Measurements from ENCODE around the gene GMDS.

Gene GMDS

DNA sequence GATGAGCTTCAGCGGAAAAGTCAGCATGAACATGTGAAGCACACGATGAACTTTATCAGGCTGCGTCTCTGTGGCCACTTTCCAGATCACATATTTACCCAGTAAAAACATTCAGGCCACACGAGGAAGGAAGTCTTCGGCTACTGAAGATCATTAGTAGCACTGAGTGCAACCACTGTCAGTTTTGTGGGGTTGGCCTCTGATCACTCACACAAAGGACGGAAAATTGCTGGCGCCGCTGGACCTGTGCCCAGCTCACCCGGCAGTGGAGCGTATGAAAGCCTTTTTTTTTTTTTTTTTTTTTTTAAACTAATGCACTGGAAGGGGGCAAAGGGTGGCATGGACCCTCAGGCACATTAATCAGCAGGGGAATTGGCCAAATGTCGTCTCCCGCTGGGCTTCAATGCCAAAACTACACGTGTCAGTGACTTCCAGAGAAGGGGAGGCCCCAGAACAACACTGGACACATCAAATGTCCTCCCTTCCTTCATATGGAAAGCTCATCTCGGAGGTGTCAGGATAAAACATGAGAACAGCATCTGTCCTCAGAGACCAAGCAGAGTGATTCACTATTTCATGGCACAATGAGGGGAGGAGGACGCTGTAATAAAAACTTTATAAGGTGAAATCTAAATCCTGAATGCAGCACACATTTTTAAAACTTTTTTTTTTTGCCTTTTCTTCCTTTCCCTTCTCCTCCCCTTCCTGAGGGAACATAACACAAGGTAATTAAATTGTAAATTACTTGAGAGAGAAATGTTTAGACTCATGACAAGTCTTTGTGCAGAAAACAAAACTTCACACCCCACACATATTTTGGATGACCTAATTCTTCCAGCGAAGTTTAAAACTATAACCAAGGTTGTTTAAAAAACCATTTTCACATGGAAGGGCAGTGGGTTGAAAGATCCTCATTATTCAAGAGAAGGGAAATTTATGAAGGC is 412.3 kb downstream of the GMDS start:
- DNase-seq (ENCODE audit: low read depth), result no peak

GRCh38 chr6:1832358-1832757 is 413.0 kb downstream of the GMDS start:
- no peak for DNase-seq (ENCODE audit: low read depth)

GRCh38 chr6:1827984-1828793 is 417.2 kb downstream of the GMDS start:
- no peak for DNase-seq (ENCODE audit: low read depth)

DNA sequence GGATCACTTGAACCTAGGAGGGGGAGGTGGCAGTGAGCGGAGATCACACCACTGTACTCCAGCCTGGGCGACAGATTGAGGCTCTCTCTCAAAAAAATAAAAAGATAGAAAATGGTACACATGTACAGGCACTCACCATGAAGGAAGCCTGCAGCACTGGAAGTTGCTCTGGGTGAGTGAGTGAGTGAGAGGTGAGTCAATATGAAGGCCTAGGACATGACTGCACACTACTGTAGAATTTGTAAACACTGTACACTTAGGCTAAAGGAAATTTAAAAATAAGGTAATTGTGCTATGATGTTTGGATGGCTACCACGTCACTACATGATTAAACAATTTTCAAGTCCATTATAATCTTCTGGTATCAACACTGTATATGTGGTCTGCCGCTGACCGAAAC is 419.5 kb downstream of the GMDS start:
- no peak for DNase-seq (ENCODE audit: low read depth)

GRCh38 chr6:1825277-1825676 is 420.1 kb downstream of the GMDS start:
- no peak for DNase-seq (ENCODE audit: low read depth)

GRCh38 chr6:1821513-1822183 is 423.8 kb downstream of the GMDS start:
- no peak for DNase-seq (ENCODE audit: low read depth)

- DNase-seq (ENCODE audit: low read depth), result no peak
These were observed 424.3 kb downstream of the GMDS start for GRCh38 chr6:1821164-1821512.

DNA sequence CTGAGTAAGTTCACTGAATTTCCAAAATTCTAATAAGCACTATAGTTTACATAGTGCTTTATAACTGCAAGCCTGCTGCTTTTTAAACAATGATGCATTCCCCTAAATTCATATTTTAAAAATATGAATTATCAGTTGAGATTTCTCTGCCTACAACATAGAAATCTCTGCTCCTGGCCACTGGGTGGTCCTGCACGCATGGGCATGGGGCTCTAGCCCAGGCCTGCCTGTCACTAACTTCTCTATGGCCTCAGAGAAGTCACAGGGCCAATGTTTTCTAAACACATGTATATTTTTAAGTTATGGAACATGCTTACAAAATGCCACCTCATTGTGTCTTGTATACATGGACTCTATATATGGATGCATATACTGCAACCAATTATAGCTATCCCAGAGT is 424.7 kb downstream of the GMDS start:
- DNase-seq (ENCODE audit: low read depth), result no peak

- DNase-seq (ENCODE audit: low read depth), result no peak
These were observed 425.2 kb downstream of the GMDS start for GRCh38 chr6:1820165-1820564.

- DNase-seq (ENCODE audit: low read depth), result no peak
These were observed 426.4 kb downstream of the GMDS start for GRCh38 chr6:1819007-1819406.

DNA sequence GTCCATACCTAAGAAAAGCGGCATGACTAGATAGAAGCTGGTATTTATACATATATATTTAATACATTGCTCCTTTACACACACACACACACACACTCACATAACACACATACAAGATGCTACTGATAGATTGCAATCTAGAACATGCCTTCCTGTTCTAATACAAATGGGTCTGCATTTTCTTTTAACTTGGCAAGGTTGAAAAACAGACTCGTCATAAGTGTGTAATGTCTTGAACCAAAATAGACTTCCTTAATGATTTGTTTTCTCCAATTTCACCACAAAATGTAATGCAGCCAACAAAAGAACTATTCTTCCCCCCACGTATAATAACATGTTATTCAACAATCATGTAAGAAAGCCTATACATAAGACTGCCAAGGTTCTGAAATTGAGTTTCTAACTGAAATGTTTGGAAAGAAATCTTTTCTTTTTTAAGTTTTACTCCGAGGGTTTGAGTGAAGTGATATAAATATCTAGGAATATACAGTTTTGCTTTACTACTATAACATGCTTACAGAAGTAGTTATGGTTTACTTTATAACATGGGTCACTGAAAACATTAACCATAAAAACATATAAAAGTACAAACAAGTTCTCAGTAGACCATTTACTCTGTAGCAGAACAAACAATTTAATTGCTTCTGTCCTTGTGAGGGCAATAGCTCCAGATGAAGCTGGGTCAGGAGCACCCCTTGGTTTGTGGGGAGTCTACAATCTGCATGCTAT is 428.2 kb downstream of the GMDS start:
- no peak for DNase-seq (ENCODE audit: low read depth)

GRCh38 chr6:1815827-1816452 is 429.5 kb downstream of the GMDS start:
- DNase-seq (ENCODE audit: low read depth), result no peak

GRCh38 chr6:1814279-1814678 is 431.1 kb downstream of the GMDS start:
- DNase-seq (ENCODE audit: low read depth), result no peak

GRCh38 chr6:1812487-1812886 is 432.9 kb downstream of the GMDS start:
- DNase-seq (ENCODE audit: low read depth), result no peak

- no peak for DNase-seq (ENCODE audit: low read depth)
These were observed 433.4 kb downstream of the GMDS start for GRCh38 chr6:1812034-1812433.

- DNase-seq (ENCODE audit: low read depth), result no peak
These were observed 434.5 kb downstream of the GMDS start for GRCh38 chr6:1810880-1811279.

DNA sequence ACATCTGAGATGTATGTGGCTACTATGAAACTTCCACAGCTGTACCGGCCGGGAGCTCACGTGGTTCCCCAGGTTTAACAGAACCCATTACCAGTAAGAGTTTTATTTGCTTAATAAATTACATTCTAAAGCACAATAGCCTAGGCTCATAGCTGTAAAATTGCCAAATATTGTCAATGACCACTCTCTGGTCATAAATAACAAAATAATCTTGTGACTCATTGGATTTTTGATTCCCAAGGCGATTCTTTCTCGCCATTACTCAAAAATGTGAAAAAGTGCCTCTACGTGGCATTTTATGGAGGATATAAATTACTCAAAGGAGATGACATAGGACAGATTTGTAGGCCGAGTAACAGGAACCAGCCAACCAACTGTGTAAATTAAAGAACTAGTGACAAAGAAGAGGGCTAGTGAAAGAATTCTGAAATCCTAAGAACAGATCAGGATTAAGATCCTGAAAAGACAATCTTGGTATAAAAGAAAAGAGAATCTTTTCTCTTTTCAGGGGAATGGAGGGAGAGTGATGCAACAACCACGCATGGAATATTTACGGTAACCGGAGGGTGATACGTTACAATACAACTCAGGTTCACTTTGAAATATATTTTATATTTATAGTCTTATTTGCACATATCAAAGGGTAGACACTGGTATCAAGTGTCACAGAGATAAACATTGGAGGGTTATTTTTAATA is 436.0 kb downstream of the GMDS start:
- DNase-seq (ENCODE audit: low read depth), result no peak

DNA sequence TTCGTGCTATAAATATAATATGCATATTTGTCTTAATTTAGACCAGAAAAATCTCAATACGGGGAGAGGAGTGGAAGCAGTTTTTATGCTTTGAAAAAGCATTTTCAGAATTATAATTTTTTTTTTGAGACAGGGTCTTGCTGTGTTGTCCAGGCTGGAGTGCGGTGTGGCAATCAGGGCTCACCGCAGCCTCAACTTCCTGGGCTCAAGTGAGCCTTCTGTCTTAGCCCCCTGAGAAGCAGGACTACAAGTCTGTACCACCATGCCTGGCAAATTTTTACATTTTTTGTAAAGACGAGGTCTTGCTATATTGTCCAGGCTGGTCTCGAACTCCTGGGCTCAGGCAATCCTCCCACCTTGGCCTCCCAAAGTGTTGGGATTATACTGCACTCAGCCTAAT is 438.5 kb downstream of the GMDS start:
- no peak for DNase-seq (ENCODE audit: low read depth)

DNA sequence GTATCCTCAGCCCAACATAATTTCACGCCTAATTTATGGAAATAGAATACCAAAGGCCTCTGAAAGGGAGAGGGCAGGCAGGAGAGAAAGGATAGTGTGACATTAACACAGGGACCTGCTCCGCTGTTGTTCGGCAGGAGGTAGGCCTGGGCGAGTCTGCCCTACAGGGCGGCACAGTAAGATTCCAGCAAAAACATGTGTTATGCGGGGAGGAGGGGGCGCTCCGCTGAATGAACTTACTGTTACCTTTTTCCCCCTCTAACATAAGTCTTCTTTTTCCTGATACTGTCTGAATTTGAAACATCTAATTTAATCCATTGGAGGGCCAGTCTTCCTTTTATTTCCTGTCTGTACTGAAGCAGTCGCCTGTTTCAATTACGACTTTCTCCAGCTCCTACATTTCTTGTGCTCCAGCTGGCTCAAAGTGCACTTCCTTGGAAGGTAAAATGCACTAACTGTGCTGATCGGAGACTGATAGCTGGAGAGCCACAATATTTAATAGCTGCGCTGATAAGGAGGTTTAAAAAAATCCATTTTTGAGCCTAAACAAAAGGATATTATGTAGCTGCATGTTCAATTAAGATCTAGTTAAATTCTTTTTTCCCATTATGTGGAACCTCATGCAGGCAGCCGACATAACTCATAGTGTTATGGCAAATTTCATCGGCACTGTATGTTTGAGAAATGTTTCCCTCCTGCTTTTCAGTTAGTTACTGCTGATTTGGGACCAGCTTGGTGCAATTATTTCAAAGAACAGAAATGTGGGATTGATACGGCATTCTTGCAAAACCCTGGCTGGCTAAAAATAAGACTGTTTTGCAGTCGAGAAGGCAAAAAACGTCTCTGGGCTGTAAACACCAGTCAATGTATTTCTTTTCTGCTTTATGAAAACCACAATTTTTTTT is 442.7 kb downstream of the GMDS start:
- no peak for DNase-seq (ENCODE audit: low read depth)

DNA sequence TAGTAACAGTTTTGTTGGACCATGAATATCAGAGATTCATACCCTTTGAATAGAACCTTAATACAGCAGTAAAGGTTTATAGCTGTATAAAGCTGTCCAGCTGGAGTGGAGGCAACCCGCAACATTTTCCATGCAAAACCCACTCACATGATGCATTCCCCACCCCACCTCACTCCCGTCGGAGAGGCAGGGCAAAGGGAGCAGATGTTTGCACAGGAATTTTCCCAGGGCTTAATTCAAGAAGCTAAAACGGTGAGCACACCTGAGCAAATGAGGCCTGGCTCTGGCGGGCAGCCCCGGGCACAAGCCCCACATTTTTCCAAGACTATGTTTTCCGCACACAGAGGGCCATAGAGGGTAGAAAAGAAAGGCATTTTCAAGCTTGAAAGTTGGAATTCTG is 444.0 kb downstream of the GMDS start:
- DNase-seq (ENCODE audit: low read depth), result no peak
